AG04450 (cell line): ENCODE measurements around the gene TFCP2. TPM values are rescaled to one million over a fixed set of nuclear protein-coding genes. Genes with fewer than 3 reads are reported as not detected.

Experiments used
- CTCF ChIA-PET: fragments of 300-600, 350-600 bp; formaldehyde crosslinking; extraction: SDS; loops from one replicate; lab custom pipeline; 2022; ENCODE audit warnings: antibody characterized with exemption, inconsistent platforms; lab: Charles Lee
- POLR2A ChIA-PET: fragments of 350-600 bp; formaldehyde crosslinking; extraction: SDS; loops from one replicate; lab custom pipeline; 2021; ENCODE audit warnings: antibody characterized with exemption, inconsistent platforms; lab: Yijun Ruan, JAX
- DNase-seq: peaks from one replicate; pipeline ENCODE4 v3.0.0-alpha.2; 2011; ENCODE audit warnings: low read depth, low spot score
- H3K27ac ChIP-seq: one replicate; pipeline ENCODE4 v1.5.1; 2012; ENCODE audit warnings: low read depth, low read length, control low read depth
- H3K27me3 ChIP-seq: one replicate; pipeline ENCODE4 v1.6.0; 2012; ENCODE audit warnings: low read length; ENCODE audit not compliant: control insufficient read depth, insufficient read depth
- H3K4me3 ChIP-seq: 2 replicates; pipeline ENCODE4 v1.5.1; 2011; ENCODE audit warnings: mild to moderate bottlenecking, low read depth, low read length, control low read depth
- H3K9me3 ChIP-seq: 2 replicates; pipeline ENCODE4 v1.5.1; 2012; ENCODE audit warnings: low read length; ENCODE audit not compliant: control insufficient read depth, insufficient read depth
- polyA plus RNA-seq: library from polyadenylated mRNA; depleted of rRNA; stranded (reverse); fragments of >200 nt; gene quantifications from 2 replicates; pipeline ENCODE4 v1.2.3, GENCODE V29; 2011
- TF ChIP-seq, protein P1 (sequence below): IDR thresholded peaks from 2 replicates; pipeline ENCODE4 v1.5.1; 2011; ENCODE audit warnings: low read depth, low read length, control low read depth, inconsistent platforms

TFCP2 gene
- polyA plus RNA-seq, 1 experiment: 24.9 TPM

DNA sequence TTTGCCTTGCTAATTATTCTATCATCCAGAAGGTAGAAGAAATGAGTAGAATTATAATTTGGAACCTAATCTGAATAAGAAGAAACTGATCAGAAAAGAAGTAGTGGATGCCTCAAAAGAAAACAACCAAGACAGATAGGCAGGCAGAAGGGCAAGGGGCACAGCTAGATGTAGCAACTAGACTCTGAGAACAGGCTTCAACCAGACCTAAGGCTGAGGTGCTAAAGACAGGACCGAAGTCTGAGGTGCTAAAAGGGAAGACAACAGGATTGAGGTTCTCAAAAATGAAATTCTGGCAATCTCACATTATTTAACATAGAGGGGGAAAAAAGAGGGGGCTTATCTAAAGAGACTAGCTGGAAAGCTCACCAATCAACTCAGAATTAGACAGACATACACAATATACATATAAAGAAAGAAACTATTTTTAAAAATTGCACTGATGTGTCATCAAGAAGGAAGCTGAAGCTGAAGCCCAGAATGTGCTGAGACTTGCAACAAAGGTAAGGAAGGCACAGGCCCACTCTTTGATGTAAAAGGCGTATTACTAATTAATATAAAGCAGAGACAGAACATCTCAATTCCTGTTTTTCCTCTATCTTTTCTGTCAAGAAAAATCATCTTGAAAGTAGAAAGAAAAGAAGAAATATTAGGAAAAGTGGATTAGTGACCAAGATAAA lies 45.7 kb downstream of the TFCP2 start:
- TF ChIP-seq, protein P1, sequence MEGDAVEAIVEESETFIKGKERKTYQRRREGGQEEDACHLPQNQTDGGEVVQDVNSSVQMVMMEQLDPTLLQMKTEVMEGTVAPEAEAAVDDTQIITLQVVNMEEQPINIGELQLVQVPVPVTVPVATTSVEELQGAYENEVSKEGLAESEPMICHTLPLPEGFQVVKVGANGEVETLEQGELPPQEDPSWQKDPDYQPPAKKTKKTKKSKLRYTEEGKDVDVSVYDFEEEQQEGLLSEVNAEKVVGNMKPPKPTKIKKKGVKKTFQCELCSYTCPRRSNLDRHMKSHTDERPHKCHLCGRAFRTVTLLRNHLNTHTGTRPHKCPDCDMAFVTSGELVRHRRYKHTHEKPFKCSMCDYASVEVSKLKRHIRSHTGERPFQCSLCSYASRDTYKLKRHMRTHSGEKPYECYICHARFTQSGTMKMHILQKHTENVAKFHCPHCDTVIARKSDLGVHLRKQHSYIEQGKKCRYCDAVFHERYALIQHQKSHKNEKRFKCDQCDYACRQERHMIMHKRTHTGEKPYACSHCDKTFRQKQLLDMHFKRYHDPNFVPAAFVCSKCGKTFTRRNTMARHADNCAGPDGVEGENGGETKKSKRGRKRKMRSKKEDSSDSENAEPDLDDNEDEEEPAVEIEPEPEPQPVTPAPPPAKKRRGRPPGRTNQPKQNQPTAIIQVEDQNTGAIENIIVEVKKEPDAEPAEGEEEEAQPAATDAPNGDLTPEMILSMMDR: no peak
- H3K27me3 ChIP-seq: no peaks in the 10 kb centered on the region
- peak overlapping the region; percentile 21 for H3K27ac ChIP-seq
- H3K9me3 ChIP-seq: no peaks in the 10 kb centered on the region
- no peak for DNase-seq
- ChIA-PET CTCF (interaction anchor here (1.1 kb wide), 1 partner anchor 214 kb away, joined by 5 read pairs; no protein-coding TSS in a partner anchor), POLR2A (no interaction called here)
- no peak overlapping the region for H3K4me3 ChIP-seq

DNA sequence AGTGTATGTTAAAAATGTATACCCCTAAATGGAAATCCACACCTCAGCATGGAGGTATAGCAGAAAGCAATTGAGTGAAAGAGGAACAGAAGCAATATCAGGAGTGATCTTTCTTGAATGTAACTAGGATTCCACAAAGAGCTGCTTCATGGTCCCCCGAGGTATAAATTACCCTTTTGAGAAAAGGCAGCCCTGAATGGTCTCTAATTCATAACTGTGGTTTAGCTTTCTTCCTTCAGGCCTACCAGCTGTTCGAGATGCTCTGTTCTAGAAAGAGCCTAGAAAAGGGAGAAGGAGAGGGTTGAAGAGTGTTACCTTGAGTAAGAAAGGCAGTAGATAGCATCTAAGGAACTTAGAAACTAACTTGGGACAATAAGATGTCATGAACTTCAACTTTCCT lies 46.6 kb downstream of the TFCP2 start:
- POLR2A ChIA-PET: no interaction called here
- CTCF ChIA-PET: interaction anchor here (0.7 to 1.1 kb wide), 2 partner anchors 215 to 308 kb away, joined by 3 to 5 read pairs; no protein-coding TSS in a partner anchor

DNA sequence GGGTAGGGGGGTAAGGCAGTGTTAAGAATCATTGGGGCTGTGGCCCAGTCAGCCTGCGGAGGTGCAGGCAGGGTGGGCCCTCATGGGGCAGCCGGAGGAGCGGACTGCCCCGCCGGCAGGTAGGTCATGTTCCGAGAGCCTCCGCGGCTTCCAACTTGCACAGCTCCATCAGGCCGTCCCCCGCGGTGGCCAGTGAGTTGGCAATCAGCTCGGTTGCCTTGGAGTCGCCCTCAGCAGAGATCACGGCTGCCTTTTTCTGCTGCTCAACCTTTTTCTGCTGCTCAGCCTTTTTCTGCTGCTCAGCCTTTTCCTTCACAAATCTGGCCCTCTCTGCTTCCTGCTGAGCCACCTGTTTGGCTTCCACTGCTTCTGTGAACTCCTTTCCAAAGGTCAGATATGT lies 48.4 kb downstream of the TFCP2 start:
- H3K27me3 ChIP-seq: no peaks in the 10 kb centered on the region
- TF ChIP-seq, protein P1: no peak
- H3K27ac ChIP-seq: no peak overlapping the region
- peaks cover 4% of the 10 kb centered on the region; the same call in 1 of the 2 replicates for H3K9me3 ChIP-seq
- no peak overlapping the region for H3K4me3 ChIP-seq
- DNase-seq: no peak
- CTCF ChIA-PET: no interaction called here
- POLR2A ChIA-PET: no interaction called here

More for the DNA sequence above, 46.6 kb downstream of the TFCP2 start:
- H3K27ac ChIP-seq: no peak overlapping the region
- DNase-seq: no peak
- H3K27me3 ChIP-seq: no peaks in the 10 kb centered on the region
- H3K4me3 ChIP-seq: no peak overlapping the region
- H3K9me3 ChIP-seq: no peaks in the 10 kb centered on the region
- TF ChIP-seq, protein P1: no peak

DNA sequence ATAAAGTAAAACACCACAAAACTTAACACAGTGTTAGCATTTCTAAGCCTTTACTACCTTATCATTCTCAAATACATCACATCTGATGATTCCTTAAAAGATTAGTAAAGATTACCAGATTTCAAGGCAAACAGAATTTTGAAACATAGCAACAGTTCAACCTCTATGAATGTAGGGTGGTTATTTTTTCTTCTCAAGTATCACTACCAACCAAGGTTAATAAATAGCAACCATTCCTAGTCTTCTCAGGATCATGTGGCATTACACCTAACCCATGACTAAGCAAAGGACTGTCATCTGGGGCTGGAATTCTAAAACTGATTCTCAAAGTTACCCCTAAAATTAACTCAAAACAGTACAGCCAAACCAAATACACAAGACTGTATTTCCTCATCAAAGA lies 50.1 kb downstream of the TFCP2 start:
- Histone ChIP-seq H3K4me3 (no peak overlapping the region), H3K27me3 (no peaks in the 10 kb centered on the region), H3K27ac (no peak overlapping the region), H3K9me3 (peaks cover 4% of the 10 kb centered on the region; the same call in 1 of the 2 replicates)
- DNase-seq: no peak
- TF ChIP-seq, protein P1: no peak
- POLR2A ChIA-PET: no interaction called here
- CTCF ChIA-PET: no interaction called here

DNA sequence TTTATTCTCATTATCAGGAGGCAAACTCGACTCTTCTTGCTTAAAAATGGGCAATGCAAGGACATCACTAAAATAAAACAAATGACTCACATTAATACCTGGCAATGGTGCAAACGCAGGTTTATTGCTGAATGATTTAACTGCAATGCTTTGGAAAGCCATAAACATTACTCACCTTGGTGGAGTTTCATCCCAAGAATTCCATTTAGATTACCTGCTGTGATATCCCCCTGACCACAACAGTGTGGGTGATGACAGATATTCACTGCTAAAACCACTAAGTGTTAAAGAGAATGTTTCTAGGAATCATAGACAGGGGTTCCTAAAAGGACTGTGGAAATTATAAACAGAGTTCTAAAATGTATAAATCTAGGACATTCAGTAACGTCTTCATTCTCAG lies 54.2 kb downstream of the TFCP2 start:
- no peaks in the 10 kb centered on the region for H3K27me3 ChIP-seq
- peak; percentile 27 for DNase-seq
- H3K27ac ChIP-seq: no peak overlapping the region
- no peak overlapping the region for H3K4me3 ChIP-seq
- H3K9me3 ChIP-seq: peaks cover 4% of the 10 kb centered on the region; the same call in 1 of the 2 replicates
- TF ChIP-seq, protein P1: no peak
- ChIA-PET POLR2A (no interaction called here), CTCF (no interaction called here)
